Left lung (tissue), 10 donors: Measurements from ENCODE around the gene ARHGAP8. TPM values are rescaled to one million over a fixed set of nuclear protein-coding genes. Genes with fewer than 3 reads are reported as not detected.
A peak's percentile ranks its signal among the peaks of the same experiment; 100 is the strongest.

Experiments
- ATAC-seq: fragments of 200-7000 bp; cut with Tn5 transposase; one replicate; pipeline ENCODE4 v1.9.1; 2020; ENCODE audit warnings: moderate library complexity
- DNase-seq, 4 donors: peaks; one replicate each; pipeline ENCODE4 v3.0.0-alpha.2; 2013 to 2020
- H3K27ac ChIP-seq, 2 donors: fragments of 200-600 bp; sonication (generic) in 1 of 2; one replicate each; pipeline versions ENCODE4 v1.5.0 to v1.8.0; 2020 to 2021
- H3K27me3 ChIP-seq, 2 donors: fragments of 200-600 bp; sonication (generic) in 1 of 2; one replicate each; pipeline versions ENCODE4 v1.5.0 to v1.8.0; 2020 to 2021
- H3K36me3 ChIP-seq, 2 donors: fragments of 200-600 bp; sonication (generic) in 1 of 2; one replicate each; pipeline versions ENCODE4 v1.5.0 to v1.8.0; 2020 to 2021
- H3K4me1 ChIP-seq, 2 donors: fragments of 200-600 bp; one replicate each; pipeline ENCODE4 v1.8.0; 2021
- H3K4me3 ChIP-seq, 2 donors: fragments of 200-600 bp; sonication (generic) in 1 of 2; one replicate each; pipeline versions ENCODE4 v1.5.0 to v1.8.0; 2020 to 2021; ENCODE audit warnings: mild to moderate bottlenecking in 1 of 2
- H3K9me3 ChIP-seq, 2 donors: fragments of 200-600 bp; sonication (generic) in 1 of 2; one replicate each; pipeline versions ENCODE4 v1.5.0 to v1.8.0; 2020 to 2021
- intact Hi-C, 2 donors: fragments of 100-400 bp; cut with DNase I; formaldehyde crosslinking; loops; one replicate each; pipeline versions ENCODE4 v1.11.2 to v1.14.2; 2022
- polyA plus RNA-seq, 6 donors: library from polyadenylated mRNA; unstranded; fragments of 120-200 nt; gene quantifications; one replicate each; pipeline ENCODE4 v1.2.1, GENCODE V29; 2013; ENCODE audit not compliant: insufficient read length in 6 of 6
- total RNA-seq, 2 donors: library from RNA; stranded (reverse); fragmentation: NEBNext Ultra II Directional; extraction: Animal tissue kit (Norgen Biotek cat#: 25700); gene quantifications; one replicate each; pipeline ENCODE4 v1.2.1, GENCODE V29; 2021
- TF ChIP-seq, protein P1 (sequence below), 2 donors: fragments of 200-600 bp; sonication (generic) in 1 of 2; IDR thresholded peaks; one replicate each; pipeline versions ENCODE4 v1.5.0 to v1.8.0; 2021; ENCODE audit warnings: antibody characterized with exemption in 2 of 2
- donor health status: DM: no; HTN: yes; CAD: no.
- donor health status: DM: no; HTN: no; CAD: no.

ARHGAP8 gene
- total and polyA plus RNA-seq, 8 donors: 18.3 to 47.0 (median 35.0) TPM

DNA sequence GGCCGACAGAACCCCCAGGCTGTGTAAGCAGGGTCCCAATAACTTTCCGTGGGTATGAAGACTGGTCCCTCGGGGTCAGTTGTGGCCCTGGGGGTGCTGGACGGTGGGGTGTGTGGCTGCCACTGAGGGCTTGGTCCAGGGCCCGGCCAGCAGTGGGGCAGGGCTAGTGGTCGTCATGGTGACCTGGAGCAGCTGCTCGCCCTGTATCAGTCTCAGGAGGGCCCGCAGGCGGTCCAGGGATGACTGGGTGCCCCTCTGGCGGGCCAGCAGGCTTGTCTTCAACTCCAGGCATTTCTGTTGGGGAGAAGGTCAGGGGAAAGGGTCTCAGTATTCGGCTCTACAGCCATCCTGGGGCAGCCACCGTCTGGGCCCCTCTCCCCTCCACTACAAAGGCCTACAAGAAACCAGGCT is 130.6 kb downstream of the ARHGAP8 start:
- Histone ChIP-seq H3K27me3 (no peaks in the 10 kb centered on the region), H3K4me1 (no peaks in the 10 kb centered on the region), H3K27ac (no peak overlapping the region), H3K4me3 (no peak overlapping the region), H3K9me3 (peaks cover 0 to 3% of the 10 kb centered on the region in 2 donors), H3K36me3 (no peaks in the 10 kb centered on the region)
- DNase-seq (no peak), ATAC-seq (no peak)
- intact Hi-C loops: no loop called here
- TF ChIP-seq, protein P1, sequence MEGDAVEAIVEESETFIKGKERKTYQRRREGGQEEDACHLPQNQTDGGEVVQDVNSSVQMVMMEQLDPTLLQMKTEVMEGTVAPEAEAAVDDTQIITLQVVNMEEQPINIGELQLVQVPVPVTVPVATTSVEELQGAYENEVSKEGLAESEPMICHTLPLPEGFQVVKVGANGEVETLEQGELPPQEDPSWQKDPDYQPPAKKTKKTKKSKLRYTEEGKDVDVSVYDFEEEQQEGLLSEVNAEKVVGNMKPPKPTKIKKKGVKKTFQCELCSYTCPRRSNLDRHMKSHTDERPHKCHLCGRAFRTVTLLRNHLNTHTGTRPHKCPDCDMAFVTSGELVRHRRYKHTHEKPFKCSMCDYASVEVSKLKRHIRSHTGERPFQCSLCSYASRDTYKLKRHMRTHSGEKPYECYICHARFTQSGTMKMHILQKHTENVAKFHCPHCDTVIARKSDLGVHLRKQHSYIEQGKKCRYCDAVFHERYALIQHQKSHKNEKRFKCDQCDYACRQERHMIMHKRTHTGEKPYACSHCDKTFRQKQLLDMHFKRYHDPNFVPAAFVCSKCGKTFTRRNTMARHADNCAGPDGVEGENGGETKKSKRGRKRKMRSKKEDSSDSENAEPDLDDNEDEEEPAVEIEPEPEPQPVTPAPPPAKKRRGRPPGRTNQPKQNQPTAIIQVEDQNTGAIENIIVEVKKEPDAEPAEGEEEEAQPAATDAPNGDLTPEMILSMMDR (IDR thresholded peaks at IDR 0.05): no peak

DNA sequence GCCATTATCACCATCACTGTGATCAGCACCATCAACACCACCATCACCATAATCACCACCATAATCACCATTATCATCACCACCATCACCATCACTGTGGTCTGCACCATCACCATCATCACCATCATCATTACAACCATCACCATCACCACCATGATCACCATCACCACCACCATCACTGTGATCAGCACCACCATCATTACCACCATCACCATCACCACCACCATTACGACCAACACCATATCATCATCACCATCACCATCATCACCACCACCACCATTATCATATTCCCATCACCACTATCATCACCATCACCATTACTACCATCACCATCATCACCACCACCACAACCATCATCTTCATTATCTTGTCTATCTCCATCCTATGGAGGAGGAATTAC is 132.2 kb downstream of the ARHGAP8 start:
- Histone ChIP-seq H3K9me3 (no peaks in the 10 kb centered on the region), H3K4me3 (no peak overlapping the region), H3K27ac (no peak overlapping the region), H3K4me1 (no peaks in the 10 kb centered on the region), H3K36me3 (no peaks in the 10 kb centered on the region), H3K27me3 (no peaks in the 10 kb centered on the region)
- TF ChIP-seq, protein P1 (IDR thresholded peaks at IDR 0.05): no peak
- ATAC-seq (no peak), DNase-seq (no peak)
- intact Hi-C loops: no loop called here

DNA sequence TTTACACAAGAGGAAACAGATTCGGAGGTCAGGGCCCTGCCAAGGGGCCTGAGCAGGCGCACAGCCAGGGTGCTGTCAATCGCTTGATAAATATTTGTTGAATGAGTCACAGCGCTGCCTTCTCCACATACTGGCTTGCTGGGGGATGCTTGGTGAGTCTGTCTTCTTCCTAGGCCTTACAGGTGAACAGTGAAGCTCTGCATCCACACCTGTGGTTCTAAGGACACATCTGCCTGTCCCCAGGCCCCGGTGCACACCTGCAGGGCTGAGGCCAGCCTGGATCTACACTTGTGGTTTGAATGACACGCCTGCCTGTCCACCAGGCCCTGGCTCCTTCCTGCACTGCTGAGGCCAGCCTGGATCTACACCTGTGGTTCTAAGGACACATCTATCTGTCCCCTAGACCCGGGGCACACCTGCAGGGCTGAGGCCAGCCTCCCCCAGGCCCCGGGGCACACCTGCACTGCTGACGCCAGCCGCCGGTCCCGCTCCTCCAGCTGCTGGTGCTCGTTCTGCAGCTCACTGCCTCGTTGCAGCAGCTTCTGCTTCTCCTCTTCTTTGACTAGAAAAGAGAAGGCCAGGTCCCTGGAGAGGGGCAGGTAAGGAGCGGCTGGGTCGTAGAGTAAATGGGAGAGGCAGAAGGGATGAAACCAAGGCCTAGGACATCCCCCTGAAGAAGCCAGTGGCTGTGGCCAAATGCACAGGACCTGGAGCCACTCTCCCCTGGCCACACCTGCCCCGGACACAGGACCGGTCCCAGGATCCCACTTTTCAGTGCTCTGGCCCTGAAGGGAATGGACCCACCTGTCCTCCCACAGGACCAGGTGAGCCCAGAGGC is 132.8 kb downstream of the ARHGAP8 start:
- Histone ChIP-seq H3K27me3 (no peaks in the 10 kb centered on the region), H3K9me3 (no peaks in the 10 kb centered on the region), H3K4me1 (no peaks in the 10 kb centered on the region), H3K27ac (no peak overlapping the region), H3K36me3 (no peaks in the 10 kb centered on the region), H3K4me3 (no peak overlapping the region)
- TF ChIP-seq, protein P1 (IDR thresholded peaks at IDR 0.05): no peak
- intact Hi-C loops: no loop called here
- DNase-seq: peak in 2 of 4 donors; percentile 23 to 74
- no peak for ATAC-seq

DNA sequence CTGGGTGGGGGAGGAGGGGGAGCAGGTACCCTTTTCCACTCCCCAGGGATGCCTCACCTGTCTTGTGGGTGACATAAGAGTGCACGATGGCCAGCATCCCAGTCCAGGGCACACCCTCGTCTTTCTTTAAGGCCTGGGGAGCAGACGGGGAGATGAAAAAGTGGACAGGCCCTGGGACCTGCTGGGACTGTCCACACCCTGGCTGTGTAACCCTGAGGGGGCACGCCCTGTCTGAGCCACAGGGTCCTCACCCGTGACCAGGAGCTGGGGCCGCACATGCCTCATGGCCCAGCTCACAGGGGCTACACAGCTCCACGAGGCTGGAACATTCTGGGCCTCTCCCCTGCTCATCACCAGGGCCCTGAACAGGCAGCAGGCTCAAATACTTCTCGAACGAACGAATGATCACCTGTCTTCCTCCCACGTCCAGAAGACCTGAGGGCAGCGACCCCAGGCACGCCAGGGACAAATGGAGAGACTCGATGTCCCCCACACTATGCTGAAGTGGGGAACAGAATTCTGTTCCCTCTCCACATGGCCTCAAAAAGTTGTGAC is 133.5 kb downstream of the ARHGAP8 start:
- intact Hi-C loops: no loop called here
- H3K4me1 ChIP-seq: no peaks in the 10 kb centered on the region
- no peak overlapping the region for H3K27ac ChIP-seq
- DNase-seq: peak in 1 of 4 donors; percentile 38
- H3K27me3 ChIP-seq: no peaks in the 10 kb centered on the region
- H3K36me3 ChIP-seq: no peaks in the 10 kb centered on the region
- TF ChIP-seq, protein P1 (IDR thresholded peaks at IDR 0.05): no peak
- ATAC-seq: no peak
- no peak overlapping the region for H3K4me3 ChIP-seq
- no peaks in the 10 kb centered on the region for H3K9me3 ChIP-seq

DNA sequence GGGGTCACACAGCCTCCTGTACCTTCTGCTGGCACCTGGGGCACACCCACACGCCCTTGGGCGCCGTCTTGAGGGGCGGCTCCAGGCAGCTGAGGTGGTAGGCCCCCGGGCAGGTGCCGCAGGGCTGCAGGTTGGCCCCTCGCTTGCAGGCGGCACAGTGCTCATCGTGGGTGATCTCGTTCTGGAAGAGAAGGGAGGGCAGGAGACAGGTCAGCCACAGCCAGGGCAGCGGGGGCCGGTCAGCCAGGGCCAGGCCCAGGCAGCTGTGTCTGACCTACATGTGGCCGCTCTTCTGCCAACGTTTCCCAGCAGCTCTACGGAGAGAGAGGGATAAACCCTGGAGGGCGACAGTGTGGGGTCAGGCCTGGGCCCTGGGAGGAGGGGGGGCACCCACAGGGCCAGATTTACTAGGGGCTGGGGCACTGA is 135.6 kb downstream of the ARHGAP8 start:
- Histone ChIP-seq H3K27me3 (peaks cover 0 to 2% of the 10 kb centered on the region in 2 donors), H3K4me3 (no peak overlapping the region), H3K4me1 (no peaks in the 10 kb centered on the region), H3K36me3 (no peaks in the 10 kb centered on the region), H3K27ac (no peak overlapping the region), H3K9me3 (no peaks in the 10 kb centered on the region)
- DNase-seq (no peak), ATAC-seq (no peak)
- intact Hi-C loops: no loop called here
- TF ChIP-seq, protein P1 (IDR thresholded peaks at IDR 0.05): no peak
